ENCODE results near the gene MEIOSIN.
"Not testable (repeated sequence)": the region's sequence is repeated elsewhere in the genome, so short reads cannot be mapped to it uniquely, and the experiment has no call there.

MEIOSIN gene

DNA sequence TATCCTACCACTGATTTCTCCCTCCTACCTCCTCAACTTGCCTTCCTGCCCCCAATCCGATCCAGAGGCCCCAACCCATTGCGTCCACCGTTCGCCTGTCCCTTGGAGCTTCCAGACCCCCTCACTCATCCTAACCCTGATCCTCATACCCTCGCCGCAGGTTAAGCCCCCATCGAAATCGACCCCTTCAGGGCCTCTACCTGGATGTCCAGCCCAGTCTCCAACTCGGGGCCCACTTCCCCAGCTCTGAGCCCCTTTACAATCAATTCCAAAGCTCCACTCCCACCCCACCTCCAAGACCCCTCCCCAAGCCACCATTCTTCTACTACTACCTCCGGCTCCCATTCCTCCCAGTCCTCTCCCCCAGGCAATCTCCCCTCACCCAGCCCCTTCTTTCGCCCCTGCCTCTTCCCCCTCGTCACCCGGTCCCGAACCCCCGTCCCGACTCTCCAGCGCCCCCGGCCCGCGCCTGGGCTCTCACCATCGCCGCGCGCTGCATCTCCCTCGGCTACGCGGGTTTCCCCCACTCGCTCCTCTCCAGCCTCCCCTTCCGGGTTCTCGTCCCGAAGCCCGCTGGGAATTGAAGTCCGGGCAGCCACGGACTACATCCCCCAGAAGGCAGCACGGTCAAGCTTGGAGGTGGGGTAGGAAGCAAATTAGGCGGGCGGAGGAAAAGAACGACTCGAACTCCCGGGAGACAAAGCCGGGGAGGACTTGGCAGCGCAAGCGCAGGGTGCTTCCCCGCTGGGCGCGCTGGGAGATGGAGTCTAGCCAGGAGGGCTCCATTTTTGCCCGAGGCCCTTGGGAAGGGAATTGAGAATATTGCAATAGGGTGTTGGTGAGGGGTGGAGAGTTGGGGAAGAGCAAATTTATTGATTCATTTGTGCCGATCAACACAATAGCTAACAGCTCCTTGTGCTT, 2.6 kb upstream of the MEIOSIN start, which contains the start of gene FBXO46:
FBXO46 (minus strand) TSS at position 529 of the 921 bp plus-strand sequence. CDS start 17,401 bp downstream, outside the sequence.
- peak within 1 kb of the TSS; percentile 16 for H3K27ac ChIP-seq (ENCODE audit: low read length)
- H3K9me3 ChIP-seq (ENCODE audit: insufficient read depth, low read depth, low read length): no peaks in the 10 kb centered on the region
- H3K36me3 ChIP-seq (ENCODE audit: insufficient read depth, low read depth, low read length): no peaks in the 10 kb centered on the region
- H3K4me1 ChIP-seq (ENCODE audit: insufficient read depth, low read length): peaks cover 6% of the 10 kb centered on the region
- peak within 1 kb of the TSS; percentile 87 for H3K9ac ChIP-seq (ENCODE audit: low read depth, low read length)
- H3K27me3 ChIP-seq (ENCODE audit: insufficient read depth, low read length): no peaks in the 10 kb centered on the region
- H3K4me3 ChIP-seq (ENCODE audit: low read length): peak within 1 kb of the TSS; percentile 94

DNA sequence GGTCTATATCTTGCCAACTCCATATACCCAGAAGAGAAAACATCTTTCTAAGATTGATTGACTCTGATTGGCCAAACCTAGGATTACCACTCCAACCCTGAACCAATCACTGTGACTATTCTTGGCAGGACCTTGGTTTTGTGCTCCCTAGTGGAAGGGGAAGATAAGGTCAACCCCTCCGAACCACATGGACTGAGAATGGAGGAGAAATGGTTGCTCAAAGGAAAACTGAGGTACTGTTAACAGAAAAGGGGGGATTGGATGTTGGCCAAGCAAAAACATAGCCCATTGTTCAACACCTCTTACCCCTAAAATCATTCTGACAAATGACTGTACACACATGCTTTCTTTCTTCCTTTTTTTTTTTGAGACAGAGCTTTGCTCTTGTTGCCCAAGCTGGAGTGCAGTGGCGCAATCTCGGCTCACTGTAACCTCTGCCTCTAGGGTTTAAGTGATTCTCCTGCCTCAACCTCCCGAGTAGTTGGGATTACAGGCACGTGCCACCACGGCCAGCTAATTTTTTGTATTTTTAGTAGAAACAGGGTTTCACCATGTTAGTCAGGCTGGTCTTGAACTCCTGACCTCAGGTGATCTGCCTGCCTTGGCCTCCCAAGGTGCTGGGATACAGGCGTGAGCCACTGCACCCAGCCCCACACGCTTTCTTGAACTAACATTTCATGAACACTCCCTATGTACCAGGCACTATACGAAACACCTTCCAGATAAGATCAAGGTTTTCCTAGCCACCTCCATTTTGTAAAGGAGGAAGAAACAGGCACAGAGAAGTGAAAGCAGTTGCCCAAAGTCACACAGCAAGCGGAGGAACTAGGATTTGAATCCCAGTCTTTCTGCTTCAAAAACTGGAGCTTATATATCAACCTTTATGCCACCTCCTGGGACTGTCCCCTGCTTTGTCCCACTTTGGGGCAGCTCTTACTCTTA, 6.5 kb downstream of the MEIOSIN start:
- no peaks in the 10 kb centered on the region for H3K4me1 ChIP-seq (ENCODE audit: insufficient read depth, low read length)
- no peaks in the 10 kb centered on the region for H3K27me3 ChIP-seq (ENCODE audit: insufficient read depth, low read length)
- no peak overlapping the region for H3K9ac ChIP-seq (ENCODE audit: low read depth, low read length)
- H3K9me3 ChIP-seq (ENCODE audit: insufficient read depth, low read depth, low read length): no peaks in the 10 kb centered on the region
- no peak overlapping the region for H3K4me3 ChIP-seq (ENCODE audit: low read length)
- no peaks in the 10 kb centered on the region for H3K36me3 ChIP-seq (ENCODE audit: insufficient read depth, low read depth, low read length)
- no peak overlapping the region for H3K27ac ChIP-seq (ENCODE audit: low read length)

DNA sequence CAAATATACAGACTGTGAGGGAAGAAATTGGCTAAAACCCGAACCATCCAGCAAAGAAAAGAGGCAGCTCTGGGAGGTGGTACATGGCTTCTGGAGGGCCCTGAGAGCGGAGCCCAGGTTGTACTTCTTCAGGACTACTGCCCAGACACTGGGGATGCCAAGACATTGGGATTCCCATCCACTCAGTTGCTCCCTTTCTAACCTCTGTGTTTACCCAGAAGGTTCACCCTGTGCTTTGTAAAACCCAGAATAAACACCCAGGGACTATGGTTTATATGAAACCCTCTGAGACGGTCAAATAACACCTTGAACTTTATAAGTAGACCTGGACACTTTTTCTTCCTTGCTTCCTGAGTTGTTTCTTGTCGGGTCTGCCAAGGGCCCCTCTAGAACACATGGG, 9.7 kb downstream of the MEIOSIN start:
- Histone ChIP-seq H3K27ac (ENCODE audit: low read length) (no peak overlapping the region), H3K9ac (ENCODE audit: low read depth, low read length) (no peak overlapping the region), H3K9me3 (ENCODE audit: insufficient read depth, low read depth, low read length) (no peaks in the 10 kb centered on the region), H3K4me3 (ENCODE audit: low read length) (no peak overlapping the region), H3K4me1 (ENCODE audit: insufficient read depth, low read length) (no peaks in the 10 kb centered on the region), H3K27me3 (ENCODE audit: insufficient read depth, low read length) (no peaks in the 10 kb centered on the region), H3K36me3 (ENCODE audit: insufficient read depth, low read depth, low read length) (no peaks in the 10 kb centered on the region)

DNA sequence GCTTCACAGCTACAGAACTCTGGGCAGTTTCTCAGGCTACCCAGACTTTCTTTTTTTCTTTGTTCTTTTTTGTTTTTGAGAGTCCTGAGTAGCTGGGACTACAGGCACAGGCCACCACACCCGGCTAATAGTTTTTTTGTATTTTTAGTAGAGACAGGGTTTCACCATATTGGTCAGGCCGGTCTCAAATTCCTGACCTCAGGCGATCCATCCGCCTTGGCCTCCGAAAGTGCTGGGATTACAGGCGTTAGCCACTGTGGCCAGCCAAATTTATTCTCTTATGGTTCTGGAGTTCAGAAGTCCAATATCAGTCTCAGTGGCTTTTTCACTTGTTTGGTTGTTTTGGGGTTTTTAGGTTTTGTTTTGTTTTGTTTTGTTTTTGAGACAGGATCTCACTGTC, 12.4 kb downstream of the MEIOSIN start:
- H3K9ac ChIP-seq (ENCODE audit: low read depth, low read length): no peak overlapping the region
- H3K4me3 ChIP-seq (ENCODE audit: low read length): no peak overlapping the region
- no peaks in the 10 kb centered on the region for H3K9me3 ChIP-seq (ENCODE audit: insufficient read depth, low read depth, low read length)
- H3K36me3 ChIP-seq (ENCODE audit: insufficient read depth, low read depth, low read length): no peaks in the 10 kb centered on the region
- no peak overlapping the region for H3K27ac ChIP-seq (ENCODE audit: low read length)
- H3K4me1 ChIP-seq (ENCODE audit: insufficient read depth, low read length): no peaks in the 10 kb centered on the region
- no peaks in the 10 kb centered on the region for H3K27me3 ChIP-seq (ENCODE audit: insufficient read depth, low read length)

DNA sequence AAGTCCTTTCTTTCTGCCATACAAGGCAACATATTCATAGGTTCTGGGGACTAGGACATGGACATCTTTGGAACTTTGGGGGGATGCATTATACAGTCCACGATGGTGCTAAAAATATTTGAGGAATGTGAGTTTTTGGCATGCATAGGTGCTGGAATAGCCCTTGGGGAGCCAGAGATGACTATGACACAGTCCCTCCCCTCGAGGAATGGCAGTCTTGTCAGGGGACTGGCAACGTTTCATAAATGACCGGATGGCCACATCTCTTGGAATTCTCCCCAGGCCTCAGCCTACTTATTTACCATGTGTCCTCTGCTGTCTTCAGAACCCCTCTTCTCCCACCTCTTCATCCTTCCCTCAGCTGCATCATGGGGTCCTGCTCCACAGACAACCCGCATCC, 13.6 kb downstream of the MEIOSIN start:
- H3K4me3 ChIP-seq (ENCODE audit: low read length): no peak overlapping the region
- H3K4me1 ChIP-seq (ENCODE audit: insufficient read depth, low read length): no peaks in the 10 kb centered on the region
- no peak overlapping the region for H3K9ac ChIP-seq (ENCODE audit: low read depth, low read length)
- no peaks in the 10 kb centered on the region for H3K9me3 ChIP-seq (ENCODE audit: insufficient read depth, low read depth, low read length)
- H3K36me3 ChIP-seq (ENCODE audit: insufficient read depth, low read depth, low read length): no peaks in the 10 kb centered on the region
- no peaks in the 10 kb centered on the region for H3K27me3 ChIP-seq (ENCODE audit: insufficient read depth, low read length)
- no peak overlapping the region for H3K27ac ChIP-seq (ENCODE audit: low read length)

DNA sequence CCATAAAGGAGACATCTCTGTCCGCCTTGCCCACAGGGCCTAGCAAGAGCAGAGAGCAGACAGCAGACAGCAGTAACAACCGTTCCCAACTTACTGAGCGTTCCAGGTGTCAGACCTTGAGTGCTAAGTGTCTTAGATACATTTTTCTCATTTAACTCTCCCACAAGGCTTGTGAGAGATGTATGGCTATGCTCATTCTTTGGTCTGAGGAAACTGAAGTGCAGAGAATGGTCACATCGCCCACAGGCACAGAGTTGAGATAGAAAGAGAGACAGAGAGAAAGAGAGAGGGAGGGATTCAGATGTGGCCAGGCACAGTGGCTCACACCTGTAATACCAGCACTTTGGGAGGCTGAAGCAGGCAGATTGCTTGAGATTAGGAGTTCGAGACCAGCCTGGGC, 14.3 kb downstream of the MEIOSIN start:
- no peak overlapping the region for H3K27ac ChIP-seq (ENCODE audit: low read length)
- H3K27me3 ChIP-seq (ENCODE audit: insufficient read depth, low read length): no peaks in the 10 kb centered on the region
- no peak overlapping the region for H3K9ac ChIP-seq (ENCODE audit: low read depth, low read length)
- H3K4me1 ChIP-seq (ENCODE audit: insufficient read depth, low read length): no peaks in the 10 kb centered on the region
- H3K9me3 ChIP-seq (ENCODE audit: insufficient read depth, low read depth, low read length): no peaks in the 10 kb centered on the region
- no peak overlapping the region for H3K4me3 ChIP-seq (ENCODE audit: low read length)
- H3K36me3 ChIP-seq (ENCODE audit: insufficient read depth, low read depth, low read length): no peaks in the 10 kb centered on the region

DNA sequence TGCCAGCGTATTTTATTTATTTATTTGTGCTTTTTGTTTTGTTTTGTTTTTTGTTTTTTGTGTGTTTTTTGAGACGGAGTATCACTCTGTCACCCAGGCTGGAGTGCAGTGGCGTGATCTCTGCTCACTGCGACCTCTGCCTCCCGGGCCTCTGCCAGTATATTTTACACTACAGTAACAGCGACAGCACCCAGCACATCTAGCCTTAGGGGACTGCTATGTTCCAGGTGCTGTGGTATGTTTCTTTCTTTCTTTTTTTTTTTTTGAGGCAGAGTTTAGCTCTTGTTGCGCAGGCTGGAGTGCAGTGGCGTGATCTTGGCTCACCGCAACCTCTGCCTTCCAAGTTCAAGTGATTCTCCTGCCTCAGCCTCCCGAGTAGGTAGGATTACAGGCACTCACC, 18.2 kb downstream of the MEIOSIN start:
- not testable (repeated sequence) for H3K27me3 ChIP-seq (ENCODE audit: insufficient read depth, low read length); H3K36me3 ChIP-seq (ENCODE audit: insufficient read depth, low read depth, low read length); H3K9me3 ChIP-seq (ENCODE audit: insufficient read depth, low read depth, low read length); H3K4me3 ChIP-seq (ENCODE audit: low read length); H3K27ac ChIP-seq (ENCODE audit: low read length); H3K4me1 ChIP-seq (ENCODE audit: insufficient read depth, low read length); H3K9ac ChIP-seq (ENCODE audit: low read depth, low read length)

DNA sequence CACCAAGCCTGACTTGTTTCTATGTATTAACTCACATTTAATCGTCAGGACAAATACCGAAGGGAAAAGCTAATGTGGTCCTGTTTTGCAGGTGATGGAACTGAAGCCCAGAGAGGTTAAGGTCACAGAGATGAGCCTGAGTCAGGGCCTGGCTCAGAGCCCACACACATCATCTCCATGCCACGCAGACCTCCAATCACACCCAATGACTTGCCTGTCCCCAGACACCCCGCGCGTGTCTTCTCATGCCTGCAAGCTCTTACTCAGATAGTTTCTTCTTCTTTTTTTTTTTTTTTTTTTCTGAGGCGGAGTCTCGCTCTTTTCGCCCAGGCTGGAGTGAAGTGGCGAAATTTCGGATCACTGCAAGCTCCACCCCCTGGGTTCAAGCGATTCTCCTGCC, 19.4 kb downstream of the MEIOSIN start:
- Histone ChIP-seq H3K27me3 (ENCODE audit: insufficient read depth, low read length) (no peaks in the 10 kb centered on the region), H3K4me1 (ENCODE audit: insufficient read depth, low read length) (no peaks in the 10 kb centered on the region), H3K27ac (ENCODE audit: low read length) (no peak overlapping the region), H3K9ac (ENCODE audit: low read depth, low read length) (no peak overlapping the region), H3K36me3 (ENCODE audit: insufficient read depth, low read depth, low read length) (no peaks in the 10 kb centered on the region), H3K9me3 (ENCODE audit: insufficient read depth, low read depth, low read length) (no peaks in the 10 kb centered on the region), H3K4me3 (ENCODE audit: low read length) (no peak overlapping the region)

DNA sequence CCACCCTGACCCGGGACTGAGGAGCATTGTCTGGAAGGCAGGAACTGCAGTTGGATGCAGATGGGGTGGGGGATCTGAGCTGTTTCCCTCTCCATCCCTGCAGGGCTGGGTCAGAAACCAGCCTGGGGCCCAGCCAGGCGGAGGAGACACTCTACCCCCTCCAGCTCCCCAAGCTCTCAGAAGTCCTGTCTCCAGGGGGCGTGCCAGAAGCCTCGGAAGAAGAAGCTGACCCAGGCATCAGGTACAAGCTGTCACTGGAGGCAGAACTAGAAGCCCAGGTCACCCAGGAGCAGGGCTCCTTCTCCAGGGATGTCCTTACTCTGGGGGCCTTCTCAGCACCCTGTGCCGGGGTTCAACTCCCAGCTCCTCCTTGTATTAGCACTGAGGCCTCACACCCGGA, 20.3 kb downstream of the MEIOSIN start:
- Histone ChIP-seq H3K27me3 (ENCODE audit: insufficient read depth, low read length) (no peaks in the 10 kb centered on the region), H3K27ac (ENCODE audit: low read length) (no peak overlapping the region), H3K9ac (ENCODE audit: low read depth, low read length) (no peak overlapping the region), H3K4me1 (ENCODE audit: insufficient read depth, low read length) (no peaks in the 10 kb centered on the region), H3K36me3 (ENCODE audit: insufficient read depth, low read depth, low read length) (no peaks in the 10 kb centered on the region), H3K9me3 (ENCODE audit: insufficient read depth, low read depth, low read length) (no peaks in the 10 kb centered on the region), H3K4me3 (ENCODE audit: low read length) (no peak overlapping the region)

DNA sequence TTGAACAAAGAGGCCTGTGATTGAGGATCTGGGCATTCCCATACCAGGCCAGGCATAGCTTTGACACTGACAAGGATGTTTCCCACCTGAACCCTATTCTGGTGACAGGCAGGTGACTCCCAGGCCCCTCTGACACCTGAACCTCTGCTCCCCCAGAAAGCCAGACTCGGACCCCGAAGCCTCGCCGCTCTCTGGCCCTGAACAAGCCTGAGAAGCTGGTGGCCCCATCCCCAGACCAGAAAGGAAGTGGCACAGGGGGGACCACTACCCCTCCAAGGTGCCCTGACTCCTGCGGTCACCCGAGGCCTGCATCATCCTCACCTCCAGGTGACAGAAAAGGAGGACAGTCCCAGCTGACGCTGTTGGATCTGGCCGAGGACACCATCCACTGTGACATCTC, 21.1 kb downstream of the MEIOSIN start:
- no peaks in the 10 kb centered on the region for H3K4me1 ChIP-seq (ENCODE audit: insufficient read depth, low read length)
- no peak overlapping the region for H3K4me3 ChIP-seq (ENCODE audit: low read length)
- no peaks in the 10 kb centered on the region for H3K9me3 ChIP-seq (ENCODE audit: insufficient read depth, low read depth, low read length)
- no peak overlapping the region for H3K9ac ChIP-seq (ENCODE audit: low read depth, low read length)
- no peaks in the 10 kb centered on the region for H3K36me3 ChIP-seq (ENCODE audit: insufficient read depth, low read depth, low read length)
- no peak overlapping the region for H3K27ac ChIP-seq (ENCODE audit: low read length)
- H3K27me3 ChIP-seq (ENCODE audit: insufficient read depth, low read length): no peaks in the 10 kb centered on the region

DNA sequence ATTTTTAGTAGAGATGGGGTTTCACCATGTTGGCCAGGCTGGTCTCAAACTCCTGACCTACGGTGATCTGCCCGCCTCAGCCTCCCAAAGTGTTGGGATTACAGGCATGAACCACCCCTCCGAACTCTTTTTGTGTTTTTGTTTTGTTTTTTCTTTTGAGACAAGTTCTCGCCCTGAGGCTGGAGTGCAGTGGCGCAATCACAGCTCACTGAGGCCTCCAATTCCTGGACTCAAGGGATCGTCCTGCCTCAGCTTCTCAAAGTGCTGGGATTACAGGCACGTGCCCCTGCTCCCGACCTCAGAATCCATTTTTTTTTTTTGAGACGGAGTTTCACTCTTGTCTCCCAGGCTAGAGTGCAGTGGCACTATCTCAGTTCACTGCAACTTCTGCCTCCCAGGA, 24.5 kb downstream of the MEIOSIN start:
- H3K4me3 ChIP-seq (ENCODE audit: low read length): no peak overlapping the region
- no peak overlapping the region for H3K9ac ChIP-seq (ENCODE audit: low read depth, low read length)
- no peaks in the 10 kb centered on the region for H3K27me3 ChIP-seq (ENCODE audit: insufficient read depth, low read length)
- no peaks in the 10 kb centered on the region for H3K36me3 ChIP-seq (ENCODE audit: insufficient read depth, low read depth, low read length)
- H3K27ac ChIP-seq (ENCODE audit: low read length): no peak overlapping the region
- H3K9me3 ChIP-seq (ENCODE audit: insufficient read depth, low read depth, low read length): no peaks in the 10 kb centered on the region
- H3K4me1 ChIP-seq (ENCODE audit: insufficient read depth, low read length): no peaks in the 10 kb centered on the region
